ENCODE measurements around the gene KLF9.

Gene KLF9

DNA sequence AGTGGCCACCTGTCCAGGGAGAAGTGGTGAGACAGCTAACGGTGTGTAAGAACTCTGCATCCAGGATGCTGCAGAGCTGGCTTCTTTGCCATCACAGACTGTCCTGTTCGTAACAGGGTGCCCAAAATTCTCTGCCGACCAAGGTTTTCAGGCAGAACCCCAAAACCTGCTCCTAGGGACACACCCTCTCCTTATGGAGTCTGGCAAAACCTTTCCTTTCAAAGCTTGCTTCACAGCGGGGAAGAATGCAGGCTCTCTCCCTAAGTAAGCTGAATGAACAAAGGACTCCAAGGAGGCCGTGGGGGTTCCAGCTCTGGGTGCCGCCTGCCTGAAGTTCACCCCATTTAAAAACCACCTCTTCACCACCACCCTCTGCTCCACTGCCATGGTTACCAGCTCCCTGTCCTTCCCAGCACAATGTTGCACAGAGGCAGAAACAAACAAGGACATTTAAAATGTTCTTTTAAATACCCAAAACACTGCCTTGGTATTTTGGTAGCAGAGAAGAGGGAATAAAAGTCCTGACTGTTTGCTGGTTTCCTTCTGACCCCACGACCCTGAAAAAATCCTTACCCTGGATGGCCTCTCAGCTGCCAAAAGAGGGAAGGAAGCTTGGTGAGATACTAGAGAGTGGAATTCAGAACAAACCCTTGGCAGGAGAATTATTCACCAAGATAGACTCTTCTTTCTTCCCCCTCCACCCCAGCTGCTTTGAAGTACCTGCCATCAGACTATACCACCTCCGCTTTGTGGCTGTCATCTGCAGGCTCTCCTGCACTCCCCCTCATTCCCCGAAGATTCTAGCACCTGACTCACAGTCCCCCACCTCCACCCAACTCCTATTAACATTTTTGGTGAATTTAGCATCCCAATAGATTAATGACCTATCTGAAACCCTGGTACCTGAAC lies 7.1 kb upstream of the KLF9 start:
- no peak for ATAC-seq

DNA sequence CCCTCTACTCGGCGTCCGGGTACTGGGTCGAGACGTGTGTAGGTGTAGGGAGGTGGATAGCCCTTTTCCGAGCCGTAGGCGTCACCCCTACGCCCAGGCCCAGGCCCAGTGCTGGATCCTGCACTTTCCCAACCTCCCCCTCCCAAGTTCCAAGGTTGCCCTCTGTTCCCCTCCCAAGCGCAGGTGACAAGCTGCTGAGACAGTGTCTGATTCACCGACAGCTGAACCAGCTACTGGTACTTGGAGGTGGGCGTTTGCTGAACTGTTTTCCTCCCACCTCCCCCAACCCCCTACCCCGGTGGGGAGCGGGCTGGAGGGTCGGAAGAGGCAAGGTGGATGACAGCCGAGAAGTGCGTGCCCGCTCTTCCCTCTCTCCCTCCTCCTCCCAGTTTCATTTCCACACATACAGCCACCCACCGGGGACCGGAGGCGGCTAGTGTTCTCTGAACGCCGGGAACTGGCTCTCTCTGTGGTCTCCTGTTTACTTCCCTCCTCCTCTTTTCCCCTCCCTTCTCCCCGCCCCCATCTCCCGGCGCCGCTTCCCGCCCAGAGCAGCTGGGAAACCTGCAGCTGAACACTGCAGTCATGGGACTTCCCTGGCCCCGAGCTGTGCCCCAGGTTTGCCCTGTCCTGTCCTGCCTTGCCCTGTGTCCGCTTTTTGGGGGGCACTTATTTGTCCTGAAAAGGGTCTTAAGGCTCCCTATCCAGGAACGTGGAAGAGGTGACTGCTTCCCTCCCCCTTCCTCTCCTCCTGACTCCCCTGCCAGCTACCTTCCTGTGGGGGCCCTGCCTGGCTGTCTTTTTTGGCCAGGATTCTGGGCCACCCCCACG lies 6.2 kb upstream of the KLF9 start:
- ATAC-seq = peak; percentile 36 to 43

DNA sequence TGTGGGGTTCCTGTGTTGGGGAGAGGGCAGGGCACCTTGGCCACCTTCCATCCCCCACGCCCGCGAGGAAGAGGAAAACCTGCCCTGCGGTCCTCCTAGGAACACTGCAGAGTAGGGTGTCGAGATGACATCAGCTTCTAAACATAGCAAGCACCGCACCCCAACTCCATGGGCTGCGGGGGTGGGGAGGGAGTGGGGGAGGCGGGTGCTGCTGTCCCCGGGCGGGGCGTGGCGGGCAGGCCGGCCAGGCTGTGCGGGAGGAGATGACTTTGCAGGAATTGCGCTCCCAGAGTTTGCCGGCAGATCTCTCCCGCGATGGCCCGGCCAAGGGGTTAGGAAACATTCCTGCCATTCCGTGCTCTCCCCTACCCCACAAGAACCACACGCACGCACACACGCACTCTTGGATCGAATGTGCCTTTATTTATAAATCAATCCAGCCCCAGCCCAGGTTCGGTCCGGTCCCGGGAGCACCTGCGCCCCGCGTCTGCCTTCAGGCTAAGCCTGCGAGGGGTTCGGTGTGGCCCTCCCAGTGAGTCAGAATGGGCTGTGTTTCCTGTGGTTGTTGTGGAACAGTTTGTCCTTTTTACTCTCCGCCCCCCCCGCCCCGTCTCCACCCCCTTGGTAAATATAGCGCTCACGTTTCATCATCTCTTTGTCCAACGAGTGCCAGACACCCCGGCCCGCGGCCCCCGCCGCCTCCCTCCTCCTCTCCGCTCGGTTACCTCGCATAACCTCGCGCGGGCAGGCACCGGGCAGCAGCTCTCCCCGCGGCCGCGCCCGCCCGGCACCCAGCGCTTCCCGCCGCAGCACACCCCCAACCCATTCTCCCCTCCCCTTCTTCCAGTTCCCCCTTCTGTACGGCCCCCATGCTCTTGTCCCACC lies 5.3 kb upstream of the KLF9 start:
- ATAC-seq = peak; percentile 65 to 66

DNA sequence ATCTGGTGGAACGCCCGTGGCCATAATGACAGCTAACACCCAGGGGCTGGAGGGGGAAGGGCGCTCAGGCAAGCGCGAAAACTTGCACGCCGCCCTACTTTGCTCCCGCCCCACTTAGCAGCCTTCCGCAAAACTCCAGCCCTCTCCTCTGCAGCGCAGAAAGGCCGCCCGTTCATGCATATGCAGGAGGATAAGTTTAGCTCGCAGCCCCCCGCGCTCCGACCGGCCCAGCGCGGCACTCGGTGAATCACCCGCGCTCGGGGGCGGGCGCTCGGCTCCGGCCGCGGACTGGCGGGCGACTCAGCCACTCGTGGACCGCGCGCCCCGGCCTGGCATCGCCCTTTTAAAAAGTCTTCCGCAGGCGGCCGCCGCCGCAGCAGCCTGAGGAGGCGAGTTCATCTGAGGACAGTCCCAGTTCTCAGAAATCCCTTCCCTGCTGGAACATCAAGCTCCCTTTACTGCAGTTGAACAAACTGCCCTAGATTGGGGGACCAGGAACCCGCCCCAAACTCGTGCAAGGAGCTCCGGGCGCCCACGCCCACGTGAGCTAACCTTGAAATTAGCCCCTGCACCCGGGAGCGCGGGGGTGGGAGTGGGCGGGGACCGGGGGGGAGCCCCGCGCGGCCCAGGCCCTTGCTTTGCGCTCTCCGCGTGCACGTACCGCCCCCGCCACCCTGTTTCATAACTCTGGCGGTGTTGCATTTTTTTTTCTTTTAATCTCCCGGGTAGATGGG lies 4.5 kb upstream of the KLF9 start:
- ATAC-seq = peak; percentile 44 to 46

DNA sequence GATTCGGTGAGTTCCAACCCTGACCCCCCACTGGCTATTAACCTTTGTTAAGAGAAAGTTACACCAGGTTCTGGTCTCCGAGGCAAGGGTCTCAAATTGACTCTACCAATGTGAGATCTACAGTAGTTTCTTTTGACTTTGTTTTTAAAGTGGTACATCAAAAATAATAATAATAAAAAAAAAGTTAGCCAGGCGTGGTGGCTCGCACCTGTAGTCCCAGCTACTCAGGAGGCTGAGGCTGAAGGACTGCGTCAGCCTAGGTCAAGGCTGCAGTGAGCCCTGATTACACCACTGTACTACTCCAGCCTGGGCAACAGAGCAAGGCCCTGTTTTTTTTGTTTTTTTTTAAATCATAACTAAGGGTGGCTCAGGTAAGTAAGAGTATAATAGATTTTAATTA lies 1.0 kb upstream of the KLF9 start:
- ATAC-seq = no peak

DNA sequence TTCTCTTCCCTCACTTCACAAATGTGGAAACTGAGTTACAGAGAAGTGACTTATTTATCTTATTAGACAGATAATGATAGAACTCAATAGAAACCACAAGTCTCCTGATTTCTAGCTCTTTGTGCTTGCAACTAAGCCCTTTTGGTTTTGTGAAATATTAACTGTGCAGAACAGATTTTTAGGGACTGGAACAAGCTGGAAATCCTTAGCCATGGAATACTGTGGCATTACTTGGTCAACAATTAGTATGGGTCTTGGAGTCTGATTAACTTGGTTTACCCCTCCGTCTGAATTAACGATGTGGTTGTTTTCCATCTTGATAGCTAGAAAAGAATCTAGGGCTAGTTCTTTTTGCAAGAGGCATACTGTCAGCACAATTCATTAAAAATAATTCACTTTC lies 584 bp upstream of the KLF9 start:
- no peak for ATAC-seq

DNA sequence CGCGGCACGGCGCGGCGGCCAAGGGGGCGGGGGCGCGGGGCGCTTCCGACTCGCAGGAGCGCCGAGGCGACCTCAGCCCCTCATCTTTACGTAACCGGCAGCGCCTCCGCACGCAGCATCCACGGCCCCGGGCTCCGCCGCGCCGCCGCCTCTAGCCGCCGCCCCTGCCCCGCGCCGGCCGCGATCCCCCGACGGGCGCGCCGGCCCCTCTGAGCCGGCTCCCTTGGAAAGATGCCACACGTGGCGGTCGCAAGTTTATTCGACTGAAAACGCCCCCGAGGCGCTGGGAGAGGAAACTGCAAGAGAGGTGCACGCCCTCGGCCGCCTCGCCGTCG lies 1.0 kb downstream of the KLF9 start:
- ATAC-seq = peak; percentile 9 to 30

DNA sequence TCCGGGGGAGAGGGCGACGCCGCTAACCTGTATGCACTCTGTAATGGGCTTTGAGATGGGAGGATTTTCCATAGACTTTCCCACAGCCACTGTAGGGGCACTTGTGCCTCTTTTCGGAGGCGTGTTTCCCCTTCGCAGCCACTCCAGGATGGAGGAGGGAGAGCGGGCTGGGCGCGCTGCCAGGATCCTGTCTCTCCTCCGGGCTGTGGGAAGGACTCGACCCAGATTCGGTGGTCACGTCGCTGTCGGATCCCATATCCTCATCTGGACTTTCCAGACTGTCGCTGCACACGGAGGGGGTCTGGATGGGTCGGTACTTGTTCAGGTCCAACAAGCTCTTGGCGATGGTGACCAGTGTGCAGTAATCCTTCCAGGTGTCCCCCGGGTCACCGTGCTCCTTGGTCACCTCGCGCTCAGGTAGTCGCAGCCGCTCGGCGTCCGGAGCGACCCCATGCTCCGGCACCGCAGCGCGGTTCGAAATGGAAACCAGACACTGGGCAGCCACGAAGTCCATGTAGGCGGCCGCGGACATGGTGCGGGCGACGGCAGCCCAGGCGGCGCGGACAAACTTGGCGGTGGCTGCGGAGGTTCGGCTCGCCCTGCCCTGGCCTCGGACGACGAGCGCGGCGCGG lies 1.5 kb downstream of the KLF9 start:
- no peak for ATAC-seq

DNA sequence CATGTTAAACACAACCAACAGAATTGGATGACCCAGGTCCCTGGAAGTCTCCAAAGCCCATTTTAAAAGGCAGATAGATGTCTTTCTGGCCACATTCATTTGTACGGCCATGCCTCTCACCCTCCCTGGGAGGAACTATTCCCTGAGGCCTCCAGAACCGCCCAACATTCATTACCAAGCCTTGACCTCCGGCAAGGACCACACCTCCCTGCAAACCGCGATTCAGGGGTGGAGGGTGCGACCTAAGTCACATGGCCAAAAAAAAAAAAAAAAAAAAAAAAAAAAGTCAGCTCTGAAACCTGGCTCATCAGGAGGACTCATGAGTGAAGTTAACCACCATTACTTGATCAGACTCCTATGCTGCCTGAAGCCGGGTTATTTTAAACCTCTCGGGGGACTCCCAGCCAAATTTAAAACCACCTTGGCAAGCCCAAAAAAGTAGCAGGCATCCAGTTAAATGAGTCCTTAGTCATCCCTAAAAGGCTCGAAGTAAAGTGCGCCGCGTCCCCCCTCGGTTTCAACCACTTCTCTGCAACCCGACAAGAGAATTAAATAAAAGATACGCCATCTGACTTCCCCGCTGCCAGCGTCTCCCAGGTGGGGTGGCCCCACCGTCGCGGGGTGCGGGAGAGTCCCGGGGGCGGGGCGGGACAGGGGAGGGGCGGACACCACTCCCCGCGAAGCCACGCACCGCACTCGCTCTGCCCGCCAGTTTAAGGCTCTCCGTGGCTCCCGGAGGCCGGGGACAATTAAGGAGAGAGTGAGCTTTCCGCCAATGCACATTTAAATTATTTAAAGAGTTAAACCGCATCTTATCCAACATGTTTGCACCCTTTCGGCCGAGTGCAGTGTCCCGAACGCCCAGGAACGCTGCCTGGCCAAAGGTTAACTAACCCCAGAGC lies 2.3 kb downstream of the KLF9 start:
- ATAC-seq = peak; percentile 46 to 51

DNA sequence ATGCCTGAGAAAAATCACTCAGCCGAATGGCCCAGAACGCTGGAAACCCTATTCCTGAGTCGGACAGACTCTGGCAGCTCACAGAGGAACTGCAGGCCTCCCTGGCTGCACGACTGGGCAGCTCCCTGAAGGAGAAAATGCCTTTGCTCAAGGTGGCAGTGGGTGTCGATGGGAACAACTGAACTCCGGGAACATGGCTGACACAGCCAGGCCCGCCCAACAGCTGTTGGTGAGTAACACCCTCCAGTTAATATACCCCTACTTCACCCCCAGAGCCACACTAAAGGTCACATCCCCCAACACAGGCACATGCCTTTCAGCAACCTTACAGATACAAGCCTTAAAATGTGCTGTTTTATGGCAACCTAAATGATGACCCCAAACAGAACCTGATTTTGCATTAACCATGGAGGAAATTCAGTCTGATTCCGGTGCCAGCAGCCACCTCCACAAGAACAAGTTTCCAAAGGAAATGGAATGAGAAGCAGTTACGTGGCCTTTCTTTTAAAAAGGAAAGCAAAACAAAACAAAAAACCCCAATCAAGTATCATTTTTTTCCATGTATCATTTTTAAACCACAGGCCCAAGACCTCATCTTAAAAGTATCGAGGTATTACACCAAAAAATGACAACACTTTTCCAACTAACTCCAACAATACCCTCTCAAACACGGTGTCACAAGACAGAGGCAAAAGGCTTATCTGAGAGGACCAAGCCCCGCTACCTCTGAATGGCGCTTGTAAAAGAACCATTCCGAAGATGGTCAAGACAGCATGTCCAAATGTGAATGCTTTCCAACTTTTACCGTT lies 3.1 kb downstream of the KLF9 start:
- ATAC-seq = peak; percentile 36 to 37

DNA sequence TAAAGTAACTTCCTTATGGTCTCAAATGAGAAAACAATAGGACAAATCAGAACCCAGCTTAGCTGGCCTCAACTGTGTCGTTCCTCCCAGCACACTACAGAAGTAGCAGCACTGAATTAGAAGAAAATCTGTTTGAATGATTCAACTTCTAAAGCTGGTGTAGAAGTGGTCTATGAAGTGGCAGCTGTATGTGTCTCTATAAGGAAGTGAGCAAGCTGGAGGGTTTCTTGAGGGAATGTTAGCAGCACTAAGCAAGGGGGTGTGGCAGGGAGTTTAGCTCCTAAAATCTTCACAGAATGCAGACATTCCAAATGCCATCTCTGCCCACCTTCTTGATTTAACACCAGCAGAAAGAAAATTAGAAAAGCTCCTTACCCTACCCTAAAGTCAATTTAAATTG lies 4.1 kb downstream of the KLF9 start:
- no peak for ATAC-seq

DNA sequence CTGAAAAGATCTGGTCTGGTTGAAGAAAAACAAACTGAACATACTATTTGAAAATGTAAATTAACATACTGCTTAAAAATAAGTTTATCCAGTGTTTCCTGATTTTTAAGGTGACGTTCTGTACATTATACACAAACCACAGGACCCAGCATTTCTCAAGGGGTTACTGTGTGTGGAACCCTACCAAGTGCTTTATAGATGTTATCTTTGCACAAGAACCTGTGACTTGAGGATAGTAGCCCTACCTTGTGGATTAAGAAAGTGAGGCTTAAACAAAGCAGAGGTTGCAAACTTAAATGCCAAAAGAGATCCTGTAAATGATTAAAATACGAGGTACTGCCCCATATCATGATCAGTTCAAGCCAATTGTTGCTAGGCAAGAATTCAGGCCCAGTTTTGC lies 4.7 kb downstream of the KLF9 start:
- no peak for ATAC-seq

DNA sequence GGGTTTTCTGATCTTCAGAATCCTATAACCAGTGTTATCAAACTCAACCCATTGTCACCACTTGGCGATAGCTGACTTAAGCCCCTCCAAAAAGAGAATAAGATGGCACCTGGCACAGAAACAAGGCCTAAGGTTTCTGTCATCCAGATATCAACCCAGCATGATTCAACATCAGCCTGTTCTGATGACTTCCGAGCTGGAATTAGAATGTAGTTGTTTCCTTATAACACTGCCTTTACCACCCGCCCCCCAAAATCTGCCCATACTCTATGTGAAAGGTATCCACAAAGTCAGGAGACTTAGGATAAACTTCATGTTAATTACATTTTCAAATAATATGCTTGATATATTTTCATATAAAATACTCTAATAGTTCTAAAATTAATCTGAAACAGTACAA lies 5.2 kb downstream of the KLF9 start:
- no peak for ATAC-seq

DNA sequence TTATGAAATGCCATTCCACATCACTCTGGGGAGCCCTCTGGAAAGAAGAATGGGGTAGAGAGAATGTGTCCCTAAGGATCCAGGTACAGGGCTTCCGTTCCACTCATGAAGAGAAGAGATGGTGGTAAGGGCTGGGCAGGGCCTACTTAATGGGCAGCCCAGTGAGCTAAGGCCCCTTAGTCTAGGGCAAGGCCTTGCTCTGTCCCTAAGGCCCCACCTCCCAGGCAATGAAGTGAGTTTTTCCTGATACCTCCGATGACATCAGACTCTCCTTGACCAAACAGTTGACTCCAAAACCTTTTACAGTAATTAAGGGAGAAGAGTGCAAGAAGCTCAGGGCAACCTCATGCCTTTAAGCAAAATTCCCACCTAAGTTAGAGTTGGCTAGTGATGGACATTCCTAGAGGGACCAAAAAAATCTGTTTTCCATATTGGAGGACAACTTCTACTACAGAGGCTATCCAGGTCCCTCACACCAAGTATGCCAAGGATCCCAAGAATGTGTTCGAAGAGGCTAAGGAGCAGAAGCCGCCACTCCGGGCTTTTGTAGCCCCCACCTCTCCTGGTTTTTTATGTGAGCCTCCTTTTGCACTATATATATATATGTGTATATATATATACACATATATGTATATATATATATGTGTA lies 5.9 kb downstream of the KLF9 start:
- no peak for ATAC-seq

DNA sequence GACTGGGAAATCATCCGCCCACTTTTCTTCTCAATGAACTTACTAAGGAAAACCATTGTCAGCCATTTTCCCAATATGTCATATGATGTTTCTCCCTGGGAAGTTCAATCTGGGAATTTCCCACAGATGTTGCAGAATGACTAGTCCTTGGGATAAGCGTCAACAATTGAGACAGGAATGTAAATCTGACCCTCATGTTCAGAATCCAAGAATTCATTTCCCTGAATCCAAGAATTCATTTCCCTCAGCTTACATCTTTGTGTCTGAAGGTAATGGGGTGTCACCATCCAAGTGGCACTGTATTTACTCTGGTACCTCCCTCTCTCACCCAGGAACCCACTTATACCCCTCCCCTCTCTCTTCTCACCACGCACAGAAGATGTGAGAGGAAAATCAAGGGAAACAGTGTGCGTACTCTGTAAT lies 7.4 kb downstream of the KLF9 start:
- no peak for ATAC-seq

DNA sequence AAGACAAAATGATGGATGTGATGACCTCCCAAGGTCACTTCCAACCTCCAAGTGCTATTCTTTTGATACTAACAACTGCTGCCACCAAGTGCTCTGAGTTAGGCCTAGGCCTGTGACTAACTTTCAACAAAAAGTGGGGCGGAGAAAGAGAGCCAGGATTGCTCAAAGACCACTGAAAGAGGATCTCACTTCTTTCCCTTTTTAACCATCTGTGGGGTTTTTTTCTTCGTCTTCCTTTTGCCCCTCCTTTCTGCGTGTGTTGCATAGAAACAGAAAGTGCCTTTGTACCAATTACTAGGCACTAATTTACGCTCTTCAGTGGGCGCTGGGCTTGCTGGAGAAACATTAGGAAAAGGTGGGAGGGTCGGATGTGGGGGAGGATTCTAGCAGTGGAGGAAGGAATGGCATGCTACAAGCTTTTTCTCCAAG lies 8.0 kb downstream of the KLF9 start:
- ATAC-seq = peak; percentile 65 to 73

DNA sequence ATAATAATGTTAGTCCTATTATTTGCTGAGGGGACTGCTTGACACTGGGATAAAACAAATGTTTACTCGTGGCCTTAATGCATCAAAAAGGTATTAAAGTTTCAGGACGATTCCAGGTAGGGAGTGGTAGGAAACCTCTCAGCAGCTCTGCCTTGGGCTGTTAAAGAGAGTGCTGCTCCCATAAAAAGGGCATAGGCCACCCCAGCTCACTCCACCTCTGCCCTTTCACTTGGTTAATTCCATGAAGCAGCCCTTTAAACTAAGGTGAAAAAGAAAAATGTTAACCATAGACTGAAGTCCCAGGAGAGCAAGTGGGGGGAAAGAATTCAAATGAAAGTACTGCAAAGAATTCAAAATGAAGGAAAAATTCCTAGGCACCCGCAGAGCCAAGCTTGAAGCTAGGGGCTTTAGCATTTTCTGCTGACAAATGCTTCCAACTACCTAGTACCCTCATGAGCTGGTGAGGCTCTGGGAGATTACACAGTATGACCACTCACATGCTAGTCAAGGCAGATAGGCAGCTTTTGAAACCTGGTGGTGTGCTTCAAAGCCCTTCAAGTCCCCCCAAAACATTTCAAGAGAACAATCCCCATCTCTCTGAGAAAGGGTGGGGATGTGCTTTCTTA lies 8.5 kb downstream of the KLF9 start:
- peak; percentile 19 to 37 for ATAC-seq

DNA sequence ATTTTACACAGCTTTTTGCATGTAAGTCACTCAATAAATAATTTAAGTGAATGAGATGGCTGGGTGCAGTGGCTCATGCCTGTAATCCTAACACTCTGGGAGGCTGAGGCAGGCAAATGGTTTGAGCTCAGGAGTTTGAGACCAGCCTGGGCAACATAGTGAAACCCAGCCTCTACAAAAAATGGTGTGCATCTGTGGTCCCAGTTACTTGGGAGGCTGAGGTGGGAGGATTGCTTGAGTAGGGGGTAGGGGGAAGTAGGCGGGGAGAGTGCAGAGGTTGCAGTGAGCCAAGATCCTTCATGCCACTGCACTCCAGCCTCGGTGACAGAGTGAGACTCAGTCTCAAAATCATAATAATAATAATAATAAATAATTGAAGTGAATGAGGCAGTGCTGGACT lies 10.2 kb downstream of the KLF9 start:
- no peak for ATAC-seq

DNA sequence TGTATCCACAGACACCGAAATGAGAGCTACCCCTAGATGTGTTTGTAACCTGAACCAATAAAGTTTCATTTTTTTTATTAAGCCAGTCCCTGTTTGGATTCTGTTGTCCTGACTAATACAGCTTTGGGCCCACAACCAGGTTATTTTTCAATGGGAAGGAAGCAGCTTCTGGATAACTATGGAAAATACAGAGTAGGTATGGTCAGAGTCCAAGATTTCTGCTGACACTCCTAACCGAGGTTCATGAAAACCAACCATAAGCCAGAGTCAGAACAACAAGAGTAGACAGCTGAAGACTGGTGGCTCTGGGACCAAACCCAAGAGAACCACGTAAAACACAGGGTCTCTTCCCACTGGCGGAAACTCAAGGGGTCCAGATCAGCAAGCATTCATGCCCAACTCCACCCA lies 10.8 kb downstream of the KLF9 start:
- ATAC-seq = no peak

All from activated CD4-positive, CD25-positive, alpha-beta regulatory T cell treated with anti-CD3 and anti-CD28 coated beads, Interleukin-2, amount 50 U/mL, for 24 hours (primary cell).